K562 (cell line): Measurements from ENCODE around the gene HEXIM2. TPM values are rescaled to one million over a fixed set of nuclear protein-coding genes. Genes with fewer than 3 reads are reported as not detected.
A peak's percentile ranks its signal among the peaks of the same experiment; 100 is the strongest.

Experiments used
- ATAC-seq: fragments of 200-7000 bp; cut with Tn5 transposase; 3 replicates; pipeline ENCODE4 v1.9.1; 2020; ENCODE audit warnings: moderate library complexity
- BruUV-seq: library from RNA; stranded (reverse); fragments of 400-500 nt; replicated peaks from 2 replicates; lab custom pipeline; 2021; lab: Mats Ljungman, UMichigan
- CTCF ChIA-PET: fragments of 300-600 bp; formaldehyde crosslinking; extraction: SDS; loops from one replicate; lab custom pipeline; 2021; ENCODE audit warnings: low intra/inter-chr PET ratio; lab: Yijun Ruan, JAX
- POLR2A ChIA-PET: fragments of 300-600, 350-650 bp; sonication (Branson Sonifier 250); formaldehyde crosslinking; extraction: SDS; loops from one replicate; lab custom pipeline; 2021; ENCODE audit warnings: antibody characterized with exemption, inconsistent platforms; lab: Yijun Ruan, JAX
- DNase-seq, 4 experiments: peaks; one replicate each; pipeline versions ENCODE4 v3.0.0 to v3.0.0-alpha.2; 2011 to 2018; ENCODE audit warnings: low spot score in 3 of 4, mixed read lengths in 3 of 4; ENCODE audit errors: extremely low read depth in 1 of 4
- FAIRE-seq: peaks from 2 replicates; lab custom pipeline; 2011; peaks lifted over from hg19 to GRCh38; lab: Jason Lieb, UNC
- H2AFZ ChIP-seq: 2 replicates; pipeline ENCODE4 v1.6.0; 2011; ENCODE audit warnings: low read depth, low read length, control low read depth, inconsistent platforms
- H3K27ac ChIP-seq: fragments of 200-600 bp; 3 replicates; pipeline ENCODE4 v1.8.0; 2011; ENCODE audit warnings: low read depth, mild to moderate bottlenecking, control low read depth, inconsistent platforms, low read length, moderate library complexity, mixed read lengths; ENCODE audit errors: extremely low read depth
- H3K27me3 ChIP-seq, 2 experiments: fragments of 300-600 bp in 1 of 2; 2 replicates in 1 of 2; 3 replicates in 1 of 2; pipeline versions ENCODE4 v1.6.0 to v1.8.0; 2011; ENCODE audit warnings: inconsistent platforms in 2 of 2, low read length in 2 of 2, mild to moderate bottlenecking in 1 of 2, mixed read lengths in 1 of 2, moderate library complexity in 1 of 2; ENCODE audit not compliant: control insufficient read depth in 2 of 2, insufficient read depth in 2 of 2
- H3K36me3 ChIP-seq: fragments of 300-600 bp; 3 replicates; pipeline ENCODE4 v1.8.0; 2011; ENCODE audit warnings: mild to moderate bottlenecking, low read length, inconsistent platforms; ENCODE audit not compliant: control insufficient read depth, insufficient read depth
- H3K4me1 ChIP-seq, 2 experiments: fragments of 200-600 bp in 1 of 2; replicated peaks in 1 of 2; 2 replicates in 1 of 2; 3 replicates in 1 of 2; pipeline versions ENCODE4 v1.5.1 to v1.8.0; 2011; ENCODE audit warnings: inconsistent platforms in 2 of 2, low read length in 2 of 2, mild to moderate bottlenecking in 1 of 2, mixed read lengths in 1 of 2, moderate library complexity in 1 of 2; ENCODE audit not compliant: control insufficient read depth in 2 of 2, insufficient read depth in 2 of 2
- H3K4me2 ChIP-seq: 2 replicates; pipeline ENCODE4 v1.6.1; 2011; ENCODE audit warnings: low read length, control low read depth, inconsistent platforms, mixed read lengths; ENCODE audit not compliant: insufficient read depth
- H3K4me3 ChIP-seq: fragments of 200-600 bp; sonication (generic), shearing (Covaris generic); 2 replicates; pipeline ENCODE4 v1.5.1; 2016; ENCODE audit warnings: control low read depth, inconsistent platforms
- H3K79me2 ChIP-seq: fragments of 200-600 bp; 3 replicates; pipeline ENCODE4 v1.8.0; 2011; ENCODE audit warnings: low read length, inconsistent platforms; ENCODE audit not compliant: control insufficient read depth, insufficient read depth
- H3K9ac ChIP-seq, 2 experiments: 2 replicates each; pipeline versions ENCODE4 v1.6.0 to v1.6.1; 2011; ENCODE audit warnings: low read depth in 2 of 2, low read length in 2 of 2, control low read depth in 1 of 2, inconsistent platforms in 1 of 2, mild to moderate bottlenecking in 1 of 2, mixed read lengths in 1 of 2; ENCODE audit not compliant: insufficient read depth in 1 of 2
- H3K9me1 ChIP-seq: one replicate; pipeline ENCODE4 v1.6.0; 2011; ENCODE audit warnings: inconsistent platforms, mild to moderate bottlenecking, low read length, moderate library complexity; ENCODE audit not compliant: control insufficient read depth, insufficient read depth
- H3K9me3 ChIP-seq: replicated peaks from 2 replicates; pipeline ENCODE4 v1.5.1; 2011; ENCODE audit warnings: low read depth, low read length, inconsistent platforms; ENCODE audit not compliant: control insufficient read depth, insufficient read depth
- H4K20me1 ChIP-seq: replicated peaks from 2 replicates; pipeline ENCODE4 v1.6.1; 2011; ENCODE audit warnings: low read length, inconsistent platforms, mixed read lengths; ENCODE audit not compliant: control insufficient read depth, insufficient read depth
- COPS2 ChIP-seq: fragments of 450-650 bp; conservative IDR thresholded peaks from 2 replicates; pipeline ENCODE4 v1.6.1; 2016; ENCODE audit warnings: mild to moderate bottlenecking, moderate library complexity
- NCOA4 ChIP-seq: fragments of 450-650 bp; IDR thresholded peaks from 2 replicates; pipeline ENCODE4 v1.6.1; 2018; ENCODE audit warnings: mild to moderate bottlenecking; ENCODE audit not compliant: partially characterized antibody
- ZNF121 ChIP-seq: sonication (generic); formaldehyde crosslinking; conservative IDR thresholded peaks from 2 replicates; pipeline ENCODE4 v1.8.0; 2022; ENCODE audit warnings: missing genetic modification reagents
- ZNF143 ChIP-seq: sonication (generic); formaldehyde crosslinking; IDR thresholded peaks from 2 replicates; pipeline ENCODE4 v1.9.0; 2022; ENCODE audit warnings: mild to moderate bottlenecking, missing genetic modification reagents
- ZNF785 ChIP-seq: fragments of 250-450 bp; sonication (Bioruptor Pico); IDR thresholded peaks from 2 replicates; pipeline ENCODE4 v1.4.0; 2020; ENCODE audit warnings: mild to moderate bottlenecking
- WGBS: fragments of 100-300 bp; shearing (Covaris generic); methylation state at CpG from one replicate; pipeline ENCODE4 v1.1.6; 2016; ENCODE audit warnings: low coverage, mixed read lengths; ENCODE audit not compliant: insufficient coverage; ENCODE audit errors: missing lambda C conversion rate; 5-methylcytosine and 5-hydroxymethylcytosine counted together
- in situ Hi-C: fragments of 300-500 bp; cut with MboI; formaldehyde crosslinking; loops from 4 replicates; pipeline ENCODE4 v1.15.0; 2018; ENCODE audit warnings: inconsistent platforms, mixed read lengths
- intact Hi-C: fragments of 100-400 bp; cut with micrococcal nuclease; formaldehyde crosslinking; loops from 2 replicates; pipeline ENCODE4 v1.14.2; 2022
- polyA plus RNA-seq, 8 experiments: library from polyadenylated mRNA; depleted of rRNA in 4 of 8; stranded (reverse) in 5 of 8; unstranded in 3 of 8; fragments of >200 nt; fragmentation: Nextera tagmentation in 2 of 8; fragmentation: Illumina TruSeq in 1 of 8; extraction: Ambion mirVana in 2 of 8; extraction: Trizol in 1 of 8; gene quantifications; 2 replicates each; pipeline versions ENCODE4 v1.2.1 to v1.2.3, GENCODE V29; 2011 to 2014; ENCODE audit warnings: inconsistent platforms in 1 of 8, missing spikeins in 1 of 8
- total RNA-seq, 7 experiments: library from RNA; depleted of rRNA in 6 of 7; stranded (reverse); fragments of >200 nt in 6 of 7; fragmentation: Illumina TruSeq in 2 of 7; extraction: Trizol in 2 of 7; gene quantifications; 2 replicates each; pipeline versions ENCODE4 v1.2.1 to v1.2.3, GENCODE V29; 2011 to 2021; ENCODE audit warnings: low replicate concordance in 1 of 7
- TF ChIP-seq, protein P1 (sequence below), 2 experiments: fragments of 450-650 bp in 1 of 2; sonication (generic) in 1 of 2; formaldehyde crosslinking; conservative IDR thresholded peaks; 2 replicates each; pipeline versions ENCODE4 v1.4.0 to v1.8.1; 2020 to 2022; ENCODE audit warnings: mild to moderate bottlenecking in 1 of 2, missing genetic modification reagents in 1 of 2

HEXIM2 gene
- total and polyA plus RNA-seq, 9 of the 15 experiments (the other 6 are each of a cell fraction or from before 2014, with no cell fraction given), result 0.69 to 3.4 (median 1.1) TPM; not detected in 2

- TF ChIP-seq ZNF785 (no peak), ZNF143 (CRISPR knock-in tag) (no peak), NCOA4 (no peak), COPS2 (no peak)
- Histone ChIP-seq H3K4me2 (no peak overlapping the region), H3K4me3 (no peak overlapping the region), H3K9me3 (no peaks in the 10 kb centered on the region), H3K4me1 (peaks cover 43 to 69% of the 10 kb centered on the region in 2 experiments), H3K27ac (no peak overlapping the region), H3K27me3 (no peaks in the 10 kb centered on the region), H2AFZ (no peak overlapping the region), H3K36me3 (no peaks in the 10 kb centered on the region), H3K9me1 (no peaks in the 10 kb centered on the region), H3K9ac (peak overlapping the region in 1 of 2 experiments; percentile 77; a peak in 2 of 4 replicates), H3K79me2 (no peaks in the 10 kb centered on the region; the same call in 2 of the 3 replicates), H4K20me1 (peaks cover 6% of the 10 kb centered on the region; the same call in 1 of the 2 replicates)
- DNase-seq, result no peak
- FAIRE-seq, result no peak
- intact Hi-C loops (loop anchor here (10.0 kb wide), 1 partner anchor 114 kb away; no protein-coding TSS in a partner anchor), in situ Hi-C loops (no loop called here)
- no TSS peak for BruUV-seq
- CTCF ChIA-PET, result interaction anchor here (0.6 kb wide), 1 partner anchor 29 kb away, joined by 3 read pairs; no protein-coding TSS in a partner anchor
- ATAC-seq, result no peak
- WGBS, result 75% methylated on average over 5 of the region's 5 CpGs
- POLR2A ChIA-PET, result interaction anchor here (5.2 kb wide), 1 partner anchor 21 kb away, joined by 48 read pairs; the partner anchor contains the start of gene HEXIM1
Observed at GRCh38 chr17:45128331-45128730, 33.3 kb upstream of the HEXIM2 start.

DNA sequence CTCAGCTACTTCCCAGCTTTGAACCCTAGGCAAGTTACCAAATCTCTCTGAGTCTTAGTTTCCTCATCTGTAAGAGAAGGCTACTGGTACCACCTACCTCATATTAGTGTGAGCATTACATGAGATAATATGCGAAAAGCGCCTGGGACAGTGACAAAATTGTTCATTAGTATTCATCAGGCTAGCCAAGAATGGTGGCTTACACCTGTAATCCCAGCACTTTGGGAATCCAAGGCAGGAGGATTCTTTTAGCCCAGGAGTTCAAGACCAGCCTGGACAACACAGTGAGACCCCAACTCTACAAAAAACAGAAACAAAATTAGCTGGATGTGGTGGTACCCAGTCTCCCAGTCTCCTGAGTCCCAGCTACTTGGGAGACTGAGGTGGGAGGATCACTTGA lies 32.7 kb upstream of the HEXIM2 start:
- Histone ChIP-seq H2AFZ (no peak overlapping the region), H3K4me3 (no peak overlapping the region), H3K9me3 (no peaks in the 10 kb centered on the region; the same call in 1 of the 2 replicates), H3K4me2 (no peak overlapping the region), H3K9ac (no peak overlapping the region), H4K20me1 (peaks cover 6% of the 10 kb centered on the region; the same call in 1 of the 2 replicates), H3K27me3 (no peaks in the 10 kb centered on the region), H3K27ac (no peak overlapping the region), H3K36me3 (no peaks in the 10 kb centered on the region), H3K9me1 (no peaks in the 10 kb centered on the region), H3K79me2 (no peaks in the 10 kb centered on the region), H3K4me1 (peaks cover 36 to 64% of the 10 kb centered on the region in 2 experiments)
- peak; percentile 75 for TF ChIP-seq ZNF121 (CRISPR knock-in tag)
- TF ChIP-seq, protein P1, sequence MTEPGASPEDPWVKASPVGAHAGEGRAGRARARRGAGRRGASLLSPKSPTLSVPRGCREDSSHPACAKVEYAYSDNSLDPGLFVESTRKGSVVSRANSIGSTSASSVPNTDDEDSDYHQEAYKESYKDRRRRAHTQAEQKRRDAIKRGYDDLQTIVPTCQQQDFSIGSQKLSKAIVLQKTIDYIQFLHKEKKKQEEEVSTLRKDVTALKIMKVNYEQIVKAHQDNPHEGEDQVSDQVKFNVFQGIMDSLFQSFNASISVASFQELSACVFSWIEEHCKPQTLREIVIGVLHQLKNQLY (CRISPR knock-in tag; conservative IDR thresholded peaks at IDR 0.05), result no peak
- intact Hi-C loops, result loop anchor here (10.0 kb wide), 1 partner anchor 114 kb away; no protein-coding TSS in a partner anchor
- ATAC-seq (no peak), DNase-seq (no peak), FAIRE-seq (no peak)
- in situ Hi-C loops, result no loop called here
- WGBS, result 88% methylated on average over 2 of the region's 2 CpGs
- CTCF ChIA-PET, result interaction anchor here (0.6 kb wide), 1 partner anchor 29 kb away, joined by 3 read pairs; no protein-coding TSS in a partner anchor
- no TSS peak for BruUV-seq
- POLR2A ChIA-PET, result interaction anchor here (0.5 to 5.2 kb wide), 2 partner anchors 21 kb away, joined by 4 to 48 read pairs; partner anchors contain the start of gene HEXIM1
